Hematopoietic multipotent progenitor cell treated with erythropoietin and hydrocortisone succinate and interleukin-3 and kit ligand, for 4 days (in vitro differentiated cells): ENCODE data around the gene ADRA2C.

Experiments
- DNase-seq: peaks from one replicate; pipeline ENCODE4 v3.0.0-alpha.2; 2015

ADRA2C gene

GRCh38 chr4:3779509-3779908, 13.3 kb downstream of the ADRA2C start:
- no peak for DNase-seq

- DNase-seq = peak; percentile 51
Measured at GRCh38 chr4:3780347-3781171, 14.4 kb downstream of the ADRA2C start.

- DNase-seq = peak; percentile 12
Measured at GRCh38 chr4:3781193-3781886, 15.2 kb downstream of the ADRA2C start.

- DNase-seq = no peak
Measured at GRCh38 chr4:3781997-3782930, 16.1 kb downstream of the ADRA2C start.

GRCh38 chr4:3783693-3784306, 17.6 kb downstream of the ADRA2C start:
- peak; percentile 22 for DNase-seq

GRCh38 chr4:3784454-3785291, 18.5 kb downstream of the ADRA2C start:
- no peak for DNase-seq

- no peak for DNase-seq
Measured at GRCh38 chr4:3785292-3785565, 19.0 kb downstream of the ADRA2C start.

- DNase-seq = no peak
Measured at GRCh38 chr4:3786196-3786869, 20.1 kb downstream of the ADRA2C start.

GRCh38 chr4:3787489-3788365, 21.5 kb downstream of the ADRA2C start:
- no peak for DNase-seq

- DNase-seq = no peak
Measured at GRCh38 chr4:3788366-3788660, 22.1 kb downstream of the ADRA2C start.

GRCh38 chr4:3789587-3789986, 23.4 kb downstream of the ADRA2C start:
- DNase-seq = no peak

- DNase-seq = no peak
Measured at GRCh38 chr4:3790006-3790561, 23.9 kb downstream of the ADRA2C start.

GRCh38 chr4:3791256-3791655, 25.1 kb downstream of the ADRA2C start:
- no peak for DNase-seq

- peak; percentile 59 for DNase-seq
Measured at GRCh38 chr4:3791910-3792542, 25.8 kb downstream of the ADRA2C start.

GRCh38 chr4:3792813-3793212, 26.6 kb downstream of the ADRA2C start:
- DNase-seq = no peak

GRCh38 chr4:3793545-3793944, 27.4 kb downstream of the ADRA2C start:
- no peak for DNase-seq

GRCh38 chr4:3796960-3797359, 30.8 kb downstream of the ADRA2C start:
- no peak for DNase-seq

- DNase-seq = no peak
Measured at GRCh38 chr4:3797831-3798790, 31.9 kb downstream of the ADRA2C start.

- no peak for DNase-seq
Measured at GRCh38 chr4:3799496-3799895, 33.3 kb downstream of the ADRA2C start.
